HepG2 (cell line): ENCODE measurements around the gene GLE1. TPM values are rescaled to one million over a fixed set of nuclear protein-coding genes. Genes with fewer than 3 reads are reported as not detected.

Source experiments
- CEBPZ ChIP-seq: IDR thresholded peaks from 2 replicates; pipeline ENCODE4 v1.6.1; 2012; ENCODE audit warnings: low read length, improper control_type of control experiment
- CHD4 ChIP-seq: fragments of 200-600 bp; sonication (generic); IDR thresholded peaks from 2 replicates; pipeline ENCODE4 v1.7.0; 2017; ENCODE audit warnings: mild to moderate bottlenecking, low read length, borderline replicate concordance
- HDAC6 ChIP-seq: fragments of 200-600 bp; sonication (generic); IDR thresholded peaks from 2 replicates; pipeline ENCODE4 v1.7.0; 2017; ENCODE audit warnings: mild to moderate bottlenecking, antibody characterized with exemption, low read length, low read depth
- MATR3 ChIP-seq: sonication (generic); formaldehyde crosslinking; IDR thresholded peaks from 2 replicates; pipeline ENCODE4 v1.4.0; 2020; ENCODE audit warnings: missing genetic modification reagents
- MAZ ChIP-seq, 2 experiments: sonication (generic) in 1 of 2; formaldehyde crosslinking in 1 of 2; IDR thresholded peaks; 2 replicates each; pipeline versions ENCODE4 v1.5.0 to v1.6.1; 2012 to 2020; ENCODE audit warnings: low read depth in 2 of 2, mild to moderate bottlenecking in 2 of 2, borderline replicate concordance in 1 of 2, improper control_type of control experiment in 1 of 2, low read length in 1 of 2, missing genetic modification reagents in 1 of 2, moderate library complexity in 1 of 2
- MXD4 ChIP-seq: IDR thresholded peaks from 2 replicates; pipeline ENCODE4 v1.6.1; 2016; ENCODE audit warnings: mild to moderate bottlenecking, missing biosample characterization, missing genetic modification reagents
- POGK ChIP-seq: sonication (generic); formaldehyde crosslinking; conservative IDR thresholded peaks from 2 replicates; pipeline ENCODE4 v1.8.0; 2022; ENCODE audit warnings: mild to moderate bottlenecking, moderate library complexity, missing genetic modification reagents
- POLR2AphosphoS5 ChIP-seq: IDR thresholded peaks from 2 replicates; pipeline ENCODE4 v1.6.1; 2012; ENCODE audit warnings: low read depth, low read length
- TBP ChIP-seq: sonication (generic); formaldehyde crosslinking; IDR thresholded peaks from 2 replicates; pipeline ENCODE4 v1.5.0; 2020; ENCODE audit warnings: missing genetic modification reagents
- TFDP2 ChIP-seq: sonication (generic); formaldehyde crosslinking; IDR thresholded peaks from 2 replicates; pipeline ENCODE4 v1.4.0; 2020; ENCODE audit warnings: missing genetic modification reagents
- ZBTB10 ChIP-seq: sonication (generic); formaldehyde crosslinking; IDR thresholded peaks from 2 replicates; pipeline ENCODE4 v1.4.0; 2020; ENCODE audit warnings: missing genetic modification reagents, borderline replicate concordance
- ZNF235 ChIP-seq: sonication (generic); formaldehyde crosslinking; IDR thresholded peaks from 2 replicates; pipeline ENCODE4 v1.8.1; 2023; ENCODE audit warnings: mild to moderate bottlenecking, missing genetic modification reagents, borderline replicate concordance
- ZNF317 ChIP-seq: sonication (generic); formaldehyde crosslinking; IDR thresholded peaks from 2 replicates; pipeline ENCODE4 v1.5.0; 2020; ENCODE audit warnings: mild to moderate bottlenecking, missing genetic modification reagents
- polyA plus RNA-seq, 8 experiments: library from polyadenylated mRNA; depleted of rRNA in 3 of 8; stranded (reverse) in 7 of 8; unstranded in 1 of 8; fragments of >200 nt; fragmentation: Illumina TruSeq in 4 of 8; extraction: Trizol in 4 of 8; gene quantifications; 2 replicates each; pipeline versions ENCODE4 v1.2.1 to v1.2.3, GENCODE V29; 2011 to 2016; ENCODE audit warnings: low read depth in 4 of 8, missing spikeins in 1 of 8, mixed read lengths in 1 of 8; ENCODE audit not compliant: insufficient read depth in 1 of 8
- total RNA-seq, 5 experiments: library from RNA; depleted of rRNA; stranded (reverse); fragments of >200 nt; fragmentation: Illumina TruSeq; extraction: Trizol; gene quantifications; 2 replicates each; pipeline ENCODE4 v1.2.3, GENCODE V29; 2016; ENCODE audit warnings: low read depth in 1 of 5
- TF ChIP-seq, protein P1 (sequence below): sonication (generic); formaldehyde crosslinking; IDR thresholded peaks from 2 replicates; pipeline ENCODE4 v1.9.0; 2021; ENCODE audit warnings: missing genetic modification reagents, mild to moderate bottlenecking, borderline replicate concordance

Gene GLE1
- total and polyA plus RNA-seq, 2 of the 13 experiments (the other 11 are each of a cell fraction or from before 2014, with no cell fraction given): 14.7 to 28.8 TPM

- TF ChIP-seq HDAC6 (no peak), ZNF235 (CRISPR knock-in tag) (peak; percentile 96; the same call in 1 of the 2 replicates), MATR3 (CRISPR knock-in tag) (no peak), MXD4 (CRISPR knock-in tag) (peak; percentile 81), ZNF317 (peak; percentile 76), POGK (CRISPR knock-in tag) (0 out of 2 replicates have a peak, but pooled peaks have one; percentile 59), POLR2AphosphoS5 (peak; percentile 96), CEBPZ (no peak), ZBTB10 (CRISPR knock-in tag) (no peak; the same call in 1 of the 2 replicates), TBP (CRISPR knock-in tag) (no peak), MAZ (IDR thresholded peaks at IDR 0.05; ENCODE audit: borderline replicate concordance, low read depth, low read length) (no peak), MAZ (CRISPR knock-in tag; IDR thresholded peaks at IDR 0.05; ENCODE audit: low read depth) (peak; percentile 69; the same call in 1 of the 2 replicates), CHD4 (no peak), TFDP2 (CRISPR knock-in tag) (peak; percentile 95)
- TF ChIP-seq, protein P1, sequence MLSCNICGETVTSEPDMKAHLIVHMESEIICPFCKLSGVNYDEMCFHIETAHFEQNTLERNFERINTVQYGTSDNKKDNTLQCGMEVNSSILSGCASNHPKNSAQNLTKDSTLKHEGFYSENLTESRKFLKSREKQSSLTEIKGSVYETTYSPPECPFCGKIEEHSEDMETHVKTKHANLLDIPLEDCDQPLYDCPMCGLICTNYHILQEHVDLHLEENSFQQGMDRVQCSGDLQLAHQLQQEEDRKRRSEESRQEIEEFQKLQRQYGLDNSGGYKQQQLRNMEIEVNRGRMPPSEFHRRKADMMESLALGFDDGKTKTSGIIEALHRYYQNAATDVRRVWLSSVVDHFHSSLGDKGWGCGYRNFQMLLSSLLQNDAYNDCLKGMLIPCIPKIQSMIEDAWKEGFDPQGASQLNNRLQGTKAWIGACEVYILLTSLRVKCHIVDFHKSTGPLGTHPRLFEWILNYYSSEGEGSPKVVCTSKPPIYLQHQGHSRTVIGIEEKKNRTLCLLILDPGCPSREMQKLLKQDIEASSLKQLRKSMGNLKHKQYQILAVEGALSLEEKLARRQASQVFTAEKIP (CRISPR knock-in tag): no peak
These were observed at the start of gene GLE1 (continued) for GRCh38 chr9:128504485-128505413.
